Body of pancreas (tissue), 4 donors: ENCODE data around the gene CYP2U1.

Experiments used
- POLR2A ChIP-seq, 3 donors: fragments of 450-650 bp; IDR thresholded peaks; one replicate each; pipeline ENCODE4 v1.6.1; 2016; ENCODE audit warnings: antibody characterized with exemption in 3 of 3, mild to moderate bottlenecking in 2 of 3
- TF ChIP-seq, protein P1 (sequence below), 7 experiments: fragments of 450-650 bp in 4 of 7; fragments of 200-600 bp in 3 of 7; sonication (generic) in 3 of 7; IDR thresholded peaks; one replicate each; pipeline ENCODE4 v1.5.1; 2016 to 2019; ENCODE audit warnings: antibody characterized with exemption in 7 of 7

DNA sequence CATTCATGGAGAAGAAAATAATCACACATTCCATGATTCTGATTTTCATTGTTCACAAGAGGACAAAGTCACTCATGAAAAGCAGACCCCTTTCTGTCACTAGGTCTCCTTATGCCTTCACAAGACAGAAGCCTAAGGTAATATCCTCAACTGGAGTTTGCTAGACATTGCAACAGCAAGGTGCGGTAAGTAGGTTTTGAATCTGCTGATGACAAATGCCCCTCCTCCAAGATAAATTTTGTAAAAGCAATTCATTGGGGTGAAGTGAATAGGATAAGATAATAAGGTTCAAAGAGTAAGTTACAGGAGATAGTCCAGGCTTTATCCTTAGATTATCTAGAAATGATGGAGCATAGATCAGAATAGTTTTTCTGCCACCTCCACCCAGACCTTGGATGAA is 16.1 kb upstream of the CYP2U1 start:
- TF ChIP-seq, protein P1, sequence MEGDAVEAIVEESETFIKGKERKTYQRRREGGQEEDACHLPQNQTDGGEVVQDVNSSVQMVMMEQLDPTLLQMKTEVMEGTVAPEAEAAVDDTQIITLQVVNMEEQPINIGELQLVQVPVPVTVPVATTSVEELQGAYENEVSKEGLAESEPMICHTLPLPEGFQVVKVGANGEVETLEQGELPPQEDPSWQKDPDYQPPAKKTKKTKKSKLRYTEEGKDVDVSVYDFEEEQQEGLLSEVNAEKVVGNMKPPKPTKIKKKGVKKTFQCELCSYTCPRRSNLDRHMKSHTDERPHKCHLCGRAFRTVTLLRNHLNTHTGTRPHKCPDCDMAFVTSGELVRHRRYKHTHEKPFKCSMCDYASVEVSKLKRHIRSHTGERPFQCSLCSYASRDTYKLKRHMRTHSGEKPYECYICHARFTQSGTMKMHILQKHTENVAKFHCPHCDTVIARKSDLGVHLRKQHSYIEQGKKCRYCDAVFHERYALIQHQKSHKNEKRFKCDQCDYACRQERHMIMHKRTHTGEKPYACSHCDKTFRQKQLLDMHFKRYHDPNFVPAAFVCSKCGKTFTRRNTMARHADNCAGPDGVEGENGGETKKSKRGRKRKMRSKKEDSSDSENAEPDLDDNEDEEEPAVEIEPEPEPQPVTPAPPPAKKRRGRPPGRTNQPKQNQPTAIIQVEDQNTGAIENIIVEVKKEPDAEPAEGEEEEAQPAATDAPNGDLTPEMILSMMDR (IDR thresholded peaks at IDR 0.05) = no peak
- TF ChIP-seq POLR2A (IDR thresholded peaks at IDR 0.05) = no peak
